Natural killer cell (primary cell): Measurements from ENCODE around the gene OSBPL6. TPM values are rescaled to one million over a fixed set of nuclear protein-coding genes. Genes with fewer than 3 reads are reported as not detected.

Experiments used
- ATAC-seq, 3 donors: fragments of 150-1000 bp in 2 of 3; fragments of 200-7000 bp in 1 of 3; cut with Tn5 transposase; 1 replicate in 1 of 3; 2 replicates in 2 of 3; pipeline ENCODE4 v1.10.0; 2021; ENCODE audit warnings: mild to moderate bottlenecking in 2 of 3, moderate library complexity in 2 of 3
- DNase-seq, 2 donors: peaks; one replicate each; pipeline versions ENCODE4 v3.0.0 to v3.0.0-alpha.2; 2013 to 2021; ENCODE audit warnings: mixed read lengths in 1 of 2
- H3K27ac ChIP-seq: one replicate; pipeline ENCODE4 v1.5.1; 2013; ENCODE audit warnings: mild to moderate bottlenecking, low read length
- H3K27me3 ChIP-seq: one replicate; pipeline ENCODE4 v1.6.1; 2013; ENCODE audit warnings: low read length; ENCODE audit not compliant: control insufficient read depth, insufficient read depth
- H3K36me3 ChIP-seq: one replicate; pipeline ENCODE4 v1.6.1; 2013; ENCODE audit warnings: low read length; ENCODE audit not compliant: control insufficient read depth, insufficient read depth
- H3K4me1 ChIP-seq: one replicate; pipeline ENCODE4 v1.6.1; 2013; ENCODE audit warnings: low read length; ENCODE audit not compliant: control insufficient read depth, insufficient read depth
- H3K4me3 ChIP-seq: one replicate; pipeline ENCODE4 v1.5.1; 2013; ENCODE audit warnings: low read length
- H3K9me3 ChIP-seq: one replicate; pipeline ENCODE4 v1.6.1; 2013; ENCODE audit warnings: low read length; ENCODE audit not compliant: control insufficient read depth, insufficient read depth
- H3K27ac Mint-ChIP-seq, 2 donors: one replicate each; pipeline ENCODE4 v1.8.0; 2022; ENCODE audit warnings: mild to moderate bottlenecking in 2 of 2, mixed read lengths in 2 of 2, moderate library complexity in 1 of 2
- H3K27me3 Mint-ChIP-seq, 2 donors: one replicate each; pipeline ENCODE4 v1.8.0; 2022; ENCODE audit warnings: low read depth in 2 of 2, mixed read lengths in 2 of 2
- H3K36me3 Mint-ChIP-seq: one replicate; pipeline ENCODE4 v1.8.0; 2022; ENCODE audit warnings: mixed read lengths
- H3K4me1 Mint-ChIP-seq, 2 donors: one replicate each; pipeline ENCODE4 v1.8.0; 2022; ENCODE audit warnings: mixed read lengths in 2 of 2
- H3K4me3 Mint-ChIP-seq: one replicate; pipeline ENCODE4 v1.8.0; 2022; ENCODE audit warnings: mild to moderate bottlenecking, moderate library complexity, mixed read lengths
- H3K9me3 Mint-ChIP-seq, 2 donors: one replicate each; pipeline ENCODE4 v1.8.0; 2022; ENCODE audit warnings: mixed read lengths in 2 of 2
- WGBS: methylation state at CpG from one replicate; pipeline ENCODE4 v1.1.7; 2013; ENCODE audit warnings: missing lambda C conversion rate; ENCODE audit not compliant: insufficient coverage; 5-methylcytosine and 5-hydroxymethylcytosine counted together
- intact Hi-C: fragments of 100-400 bp; cut with micrococcal nuclease; formaldehyde crosslinking; loops from one replicate; pipeline ENCODE4 v1.14.2; 2022
- total RNA-seq, 4 donors: library from RNA; stranded (reverse); fragments of 120-200 nt in 1 of 4; gene quantifications; one replicate each; pipeline versions ENCODE4 v1.2.3 to v1.2.4, GENCODE V29; 2013 to 2022
- TF ChIP-seq, protein P1 (sequence below): fragments of 200-600 bp; IDR thresholded peaks from one replicate; pipeline ENCODE4 v1.8.0; 2022; ENCODE audit warnings: antibody characterized with exemption

The OSBPL6 gene
- total RNA-seq, 3 donors from 2014 or later (not counting 1 experiment from before 2014, with no cell fraction given): not detected

DNA sequence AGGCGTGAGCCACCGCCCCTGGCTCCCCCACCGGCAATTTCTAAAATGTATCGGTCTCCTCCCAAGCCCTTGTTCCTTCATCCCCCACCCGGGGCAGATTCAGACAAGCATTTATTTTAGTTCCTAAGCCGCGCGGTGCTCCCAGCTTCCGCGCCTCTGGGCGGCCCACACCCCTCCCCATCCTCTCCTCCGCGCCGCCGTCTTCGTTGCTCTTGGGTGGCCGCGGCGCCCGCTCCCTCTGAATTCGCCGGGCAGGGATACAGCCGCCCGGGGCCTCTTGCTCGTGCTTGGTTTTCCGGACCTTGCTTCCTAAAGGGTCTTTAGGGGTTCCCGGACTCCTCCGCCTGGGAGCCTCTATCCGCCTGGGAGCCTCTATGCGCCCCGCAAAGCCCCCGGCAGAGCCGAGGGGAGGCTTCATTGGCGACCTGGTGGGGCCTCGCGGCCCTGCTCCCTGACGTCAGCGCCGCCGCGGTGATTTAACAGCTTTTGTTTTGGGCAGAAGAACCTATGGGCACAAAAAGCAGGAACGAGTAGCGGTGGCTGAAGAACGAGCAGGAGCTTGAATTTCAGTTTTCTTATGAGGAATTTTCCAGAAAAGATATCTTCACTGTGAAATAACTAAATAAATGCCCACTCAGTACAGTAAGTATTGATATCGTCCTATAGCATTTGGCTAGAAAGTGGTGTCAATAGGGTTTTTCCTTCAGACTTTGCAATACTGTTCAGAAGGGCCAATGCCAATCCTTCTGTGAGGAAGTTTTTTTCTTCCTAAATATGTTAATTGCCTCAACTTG lies 219.4 kb downstream of the OSBPL6 start:
- under 1% methylated on average over 45 of the region's 45 CpGs for WGBS
- ATAC-seq (peak; percentile 77 to 81 (median 79)), DNase-seq (peak; percentile 65 to 83)
- TF ChIP-seq, protein P1, sequence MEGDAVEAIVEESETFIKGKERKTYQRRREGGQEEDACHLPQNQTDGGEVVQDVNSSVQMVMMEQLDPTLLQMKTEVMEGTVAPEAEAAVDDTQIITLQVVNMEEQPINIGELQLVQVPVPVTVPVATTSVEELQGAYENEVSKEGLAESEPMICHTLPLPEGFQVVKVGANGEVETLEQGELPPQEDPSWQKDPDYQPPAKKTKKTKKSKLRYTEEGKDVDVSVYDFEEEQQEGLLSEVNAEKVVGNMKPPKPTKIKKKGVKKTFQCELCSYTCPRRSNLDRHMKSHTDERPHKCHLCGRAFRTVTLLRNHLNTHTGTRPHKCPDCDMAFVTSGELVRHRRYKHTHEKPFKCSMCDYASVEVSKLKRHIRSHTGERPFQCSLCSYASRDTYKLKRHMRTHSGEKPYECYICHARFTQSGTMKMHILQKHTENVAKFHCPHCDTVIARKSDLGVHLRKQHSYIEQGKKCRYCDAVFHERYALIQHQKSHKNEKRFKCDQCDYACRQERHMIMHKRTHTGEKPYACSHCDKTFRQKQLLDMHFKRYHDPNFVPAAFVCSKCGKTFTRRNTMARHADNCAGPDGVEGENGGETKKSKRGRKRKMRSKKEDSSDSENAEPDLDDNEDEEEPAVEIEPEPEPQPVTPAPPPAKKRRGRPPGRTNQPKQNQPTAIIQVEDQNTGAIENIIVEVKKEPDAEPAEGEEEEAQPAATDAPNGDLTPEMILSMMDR: no peak
- peak overlapping the region; percentile 59 for H3K4me3 ChIP-seq
- intact Hi-C loops: loop anchor here (1.0 to 2.0 kb wide), 3 partner anchors 16 to 301 kb away; partner anchors contain the start of genes FKBP7 and RBM45
- no peaks in the 10 kb centered on the region for H3K9me3 ChIP-seq
- H3K27me3 ChIP-seq: no peaks in the 10 kb centered on the region
- H3K36me3 Mint-ChIP-seq: no peaks in the 10 kb centered on the region
- peak overlapping the region; percentile 84 to 99 for H3K27ac Mint-ChIP-seq
- peaks cover 22 to 27% of the 10 kb centered on the region in 2 donors for H3K4me1 Mint-ChIP-seq
- H3K4me3 Mint-ChIP-seq: peak overlapping the region; percentile 96
- no peaks in the 10 kb centered on the region for H3K9me3 Mint-ChIP-seq
- peak overlapping the region; percentile 73 for H3K27ac ChIP-seq
- H3K27me3 Mint-ChIP-seq: no peaks in the 10 kb centered on the region
- H3K36me3 ChIP-seq: no peaks in the 10 kb centered on the region
- peaks cover 12% of the 10 kb centered on the region for H3K4me1 ChIP-seq

DNA sequence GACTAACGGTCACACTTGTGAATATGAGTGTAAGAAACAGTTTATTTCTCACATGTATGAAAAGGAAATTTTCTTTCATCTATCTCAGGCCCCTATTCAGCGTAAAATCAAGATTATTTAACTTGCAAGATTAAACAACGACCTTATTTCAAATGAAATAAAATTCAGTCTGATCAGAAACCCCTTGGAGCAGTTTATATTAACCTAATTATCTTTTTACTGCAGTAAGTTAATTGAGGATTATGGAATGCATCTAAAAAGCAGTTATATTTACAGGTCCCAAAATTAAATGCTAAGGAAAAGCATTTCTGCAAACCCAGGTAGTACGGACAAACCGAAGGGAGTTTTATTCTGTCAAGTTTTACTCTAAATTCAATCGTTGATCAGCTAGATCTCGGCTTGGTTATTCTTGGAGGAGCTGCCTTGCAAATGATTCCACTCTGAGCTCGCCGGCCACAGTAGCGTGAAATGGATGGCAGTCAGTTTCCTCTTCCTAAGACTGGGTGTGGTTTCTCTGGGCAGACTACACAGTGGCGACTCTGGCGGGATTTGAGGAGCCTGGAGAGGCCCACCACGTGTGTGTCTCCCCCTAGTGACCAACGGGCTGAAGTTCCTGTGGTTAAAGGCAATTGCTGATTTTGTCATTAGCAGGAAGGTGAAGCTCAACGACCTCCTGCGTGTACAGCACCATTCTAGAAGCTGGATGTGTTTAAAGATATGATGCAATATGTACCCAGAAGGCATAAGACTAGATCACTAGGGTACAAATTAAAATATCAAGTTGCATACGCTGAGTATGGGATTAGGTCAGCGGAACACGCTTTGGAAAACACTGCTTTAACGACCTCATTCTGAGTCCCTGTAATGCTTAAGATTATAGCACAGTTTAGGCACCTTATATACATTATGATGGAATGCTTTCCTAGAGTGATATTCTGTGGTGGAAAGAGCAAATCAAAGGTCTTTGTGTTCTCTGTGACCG lies 220.2 kb downstream of the OSBPL6 start:
- no peaks in the 10 kb centered on the region for H3K9me3 Mint-ChIP-seq
- Histone ChIP-seq H3K27me3 (no peaks in the 10 kb centered on the region), H3K27ac (peak overlapping the region; percentile 73), H3K36me3 (no peaks in the 10 kb centered on the region), H3K4me3 (peak overlapping the region; percentile 59), H3K9me3 (no peaks in the 10 kb centered on the region), H3K4me1 (peaks cover 12% of the 10 kb centered on the region)
- H3K4me1 Mint-ChIP-seq: peaks cover 22 to 27% of the 10 kb centered on the region in 2 donors
- H3K36me3 Mint-ChIP-seq: no peaks in the 10 kb centered on the region
- peak; percentile 59 to 89 for DNase-seq
- no peaks in the 10 kb centered on the region for H3K27me3 Mint-ChIP-seq
- ATAC-seq: peak; percentile 75 to 85 (median 76)
- WGBS: 17% methylated on average over 18 of the region's 21 CpGs
- TF ChIP-seq, protein P1: peak; percentile 76
- peak overlapping the region; percentile 84 to 99 for H3K27ac Mint-ChIP-seq
- H3K4me3 Mint-ChIP-seq: peak overlapping the region; percentile 96
- intact Hi-C loops: loop anchor here (1.0 to 2.0 kb wide), 3 partner anchors 17 to 302 kb away; partner anchors contain the start of genes FKBP7 and RBM45

DNA sequence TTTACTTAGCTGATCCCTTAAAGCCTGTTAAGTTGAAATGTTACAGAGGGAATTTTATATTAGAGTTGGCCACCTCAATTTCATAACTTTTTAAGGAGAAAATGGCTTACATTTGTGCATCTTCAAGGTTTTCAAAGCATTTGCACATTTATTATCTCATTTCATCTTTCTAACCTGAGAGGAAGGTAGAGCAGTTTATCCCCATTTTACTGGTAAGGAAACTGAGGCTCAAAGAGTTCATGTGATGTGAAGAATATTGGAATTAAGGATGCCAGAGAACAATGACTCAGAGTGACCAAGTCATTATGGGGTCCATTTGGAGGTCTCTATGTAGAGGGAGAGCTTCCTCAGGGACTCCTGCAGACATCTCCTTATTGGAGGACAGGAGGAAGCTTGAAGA lies 221.7 kb downstream of the OSBPL6 start:
- Histone ChIP-seq H3K9me3 (no peaks in the 10 kb centered on the region), H3K27ac (no peak overlapping the region), H3K27me3 (no peaks in the 10 kb centered on the region), H3K4me3 (no peak overlapping the region), H3K4me1 (peaks cover 12% of the 10 kb centered on the region), H3K36me3 (no peaks in the 10 kb centered on the region)
- Mint-ChIP-seq H3K27ac (no peak overlapping the region), H3K36me3 (no peaks in the 10 kb centered on the region), H3K4me3 (no peak overlapping the region), H3K27me3 (no peaks in the 10 kb centered on the region), H3K4me1 (peaks cover 22 to 27% of the 10 kb centered on the region in 2 donors), H3K9me3 (no peaks in the 10 kb centered on the region)
- no peak for ATAC-seq
- no peak for DNase-seq
- intact Hi-C loops: loop anchor here (2.0 kb wide), 2 partner anchors 63 to 303 kb away; partner anchors contain the start of genes FKBP7 and RBM45
- TF ChIP-seq, protein P1: no peak
